ENCODE data around the gene GPR37. TPM values are rescaled to one million over a fixed set of nuclear protein-coding genes. Genes with fewer than 3 reads are reported as not detected.

The GPR37 gene
- total RNA-seq, 1 experiment from 2014 or later, result 1.3 TPM

GRCh38 chr7:124780056-124780455, 14.5 kb upstream of the GPR37 start:
- no peaks in the 10 kb centered on the region for H3K4me1 ChIP-seq (ENCODE audit: control insufficient read depth, insufficient read depth, low read length)
- intact Hi-C loops (cut with micrococcal nuclease; ENCODE audit: unreplicated experiment) (no loop called here), in situ Hi-C loops (cut with HindIII; ENCODE audit: low pct_unique_long_range_greater_than_20kb, low sequenced_read_pairs) (no loop called here)
- no TSS peak for BruUV-seq (replicated peaks)
- H3K9me3 ChIP-seq (ENCODE audit: control insufficient read depth, insufficient read depth, low read depth, low read length), result no peaks in the 10 kb centered on the region
- ATAC-seq (no peak), DNase-seq (ENCODE audit: low read depth, low spot score) (no peak)
- no peak overlapping the region for H3K27ac ChIP-seq (ENCODE audit: low read length)
- no peaks in the 10 kb centered on the region for H3K36me3 ChIP-seq (ENCODE audit: control insufficient read depth, insufficient read depth, low read length)
- H3K27me3 ChIP-seq (ENCODE audit: control insufficient read depth, insufficient read depth, low read length), result no peaks in the 10 kb centered on the region
- no peak overlapping the region for H3K4me3 ChIP-seq (ENCODE audit: low read depth in 2 of 2, low read length in 2 of 2)
- ChIA-PET POLR2A (no interaction called here), CTCF (no interaction called here)
- TF ChIP-seq TCF7L2 (IDR thresholded peaks at IDR 0.05; ENCODE audit: low read depth, low read length), result no peak
- no peak for TF ChIP-seq POLR2AphosphoS5 (IDR thresholded peaks at IDR 0.05; ENCODE audit: low read depth, low read length)
- TF ChIP-seq, protein P1, sequence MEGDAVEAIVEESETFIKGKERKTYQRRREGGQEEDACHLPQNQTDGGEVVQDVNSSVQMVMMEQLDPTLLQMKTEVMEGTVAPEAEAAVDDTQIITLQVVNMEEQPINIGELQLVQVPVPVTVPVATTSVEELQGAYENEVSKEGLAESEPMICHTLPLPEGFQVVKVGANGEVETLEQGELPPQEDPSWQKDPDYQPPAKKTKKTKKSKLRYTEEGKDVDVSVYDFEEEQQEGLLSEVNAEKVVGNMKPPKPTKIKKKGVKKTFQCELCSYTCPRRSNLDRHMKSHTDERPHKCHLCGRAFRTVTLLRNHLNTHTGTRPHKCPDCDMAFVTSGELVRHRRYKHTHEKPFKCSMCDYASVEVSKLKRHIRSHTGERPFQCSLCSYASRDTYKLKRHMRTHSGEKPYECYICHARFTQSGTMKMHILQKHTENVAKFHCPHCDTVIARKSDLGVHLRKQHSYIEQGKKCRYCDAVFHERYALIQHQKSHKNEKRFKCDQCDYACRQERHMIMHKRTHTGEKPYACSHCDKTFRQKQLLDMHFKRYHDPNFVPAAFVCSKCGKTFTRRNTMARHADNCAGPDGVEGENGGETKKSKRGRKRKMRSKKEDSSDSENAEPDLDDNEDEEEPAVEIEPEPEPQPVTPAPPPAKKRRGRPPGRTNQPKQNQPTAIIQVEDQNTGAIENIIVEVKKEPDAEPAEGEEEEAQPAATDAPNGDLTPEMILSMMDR (IDR thresholded peaks at IDR 0.05), result no peak
- TF ChIP-seq SIN3A (IDR thresholded peaks at IDR 0.05; ENCODE audit: borderline replicate concordance, insufficient read depth, low read depth, low read length), result no peak
- TF ChIP-seq, protein P2, sequence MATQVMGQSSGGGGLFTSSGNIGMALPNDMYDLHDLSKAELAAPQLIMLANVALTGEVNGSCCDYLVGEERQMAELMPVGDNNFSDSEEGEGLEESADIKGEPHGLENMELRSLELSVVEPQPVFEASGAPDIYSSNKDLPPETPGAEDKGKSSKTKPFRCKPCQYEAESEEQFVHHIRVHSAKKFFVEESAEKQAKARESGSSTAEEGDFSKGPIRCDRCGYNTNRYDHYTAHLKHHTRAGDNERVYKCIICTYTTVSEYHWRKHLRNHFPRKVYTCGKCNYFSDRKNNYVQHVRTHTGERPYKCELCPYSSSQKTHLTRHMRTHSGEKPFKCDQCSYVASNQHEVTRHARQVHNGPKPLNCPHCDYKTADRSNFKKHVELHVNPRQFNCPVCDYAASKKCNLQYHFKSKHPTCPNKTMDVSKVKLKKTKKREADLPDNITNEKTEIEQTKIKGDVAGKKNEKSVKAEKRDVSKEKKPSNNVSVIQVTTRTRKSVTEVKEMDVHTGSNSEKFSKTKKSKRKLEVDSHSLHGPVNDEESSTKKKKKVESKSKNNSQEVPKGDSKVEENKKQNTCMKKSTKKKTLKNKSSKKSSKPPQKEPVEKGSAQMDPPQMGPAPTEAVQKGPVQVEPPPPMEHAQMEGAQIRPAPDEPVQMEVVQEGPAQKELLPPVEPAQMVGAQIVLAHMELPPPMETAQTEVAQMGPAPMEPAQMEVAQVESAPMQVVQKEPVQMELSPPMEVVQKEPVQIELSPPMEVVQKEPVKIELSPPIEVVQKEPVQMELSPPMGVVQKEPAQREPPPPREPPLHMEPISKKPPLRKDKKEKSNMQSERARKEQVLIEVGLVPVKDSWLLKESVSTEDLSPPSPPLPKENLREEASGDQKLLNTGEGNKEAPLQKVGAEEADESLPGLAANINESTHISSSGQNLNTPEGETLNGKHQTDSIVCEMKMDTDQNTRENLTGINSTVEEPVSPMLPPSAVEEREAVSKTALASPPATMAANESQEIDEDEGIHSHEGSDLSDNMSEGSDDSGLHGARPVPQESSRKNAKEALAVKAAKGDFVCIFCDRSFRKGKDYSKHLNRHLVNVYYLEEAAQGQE (IDR thresholded peaks at IDR 0.05; ENCODE audit: insufficient read depth in 1 of 2, low read depth in 2 of 2, low read length in 1 of 2), result no peak

DNA sequence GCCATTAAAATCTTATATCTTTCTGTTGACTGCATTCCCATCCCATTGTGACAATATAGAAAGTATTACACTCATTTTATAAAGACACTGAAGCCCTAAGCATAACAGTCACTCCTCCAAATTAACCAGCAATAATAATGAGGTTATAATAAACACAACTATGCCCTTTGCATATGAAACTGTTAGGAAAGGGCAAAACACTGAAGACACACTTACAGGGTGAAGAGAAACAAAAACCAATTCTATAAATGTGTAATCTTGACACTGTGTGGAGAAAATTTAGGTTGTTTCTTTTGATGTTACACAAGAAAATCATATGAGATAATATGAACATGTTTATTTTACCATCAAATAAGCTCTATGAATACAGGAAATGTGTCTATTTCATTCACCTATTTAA, 14.0 kb upstream of the GPR37 start:
- POLR2A ChIA-PET, result no interaction called here
- in situ Hi-C loops (cut with HindIII; ENCODE audit: low pct_unique_long_range_greater_than_20kb, low sequenced_read_pairs) (no loop called here), intact Hi-C loops (cut with micrococcal nuclease; ENCODE audit: unreplicated experiment) (no loop called here)
- DNase-seq (ENCODE audit: low read depth, low spot score) (no peak), ATAC-seq (no peak)
- H3K27ac ChIP-seq (ENCODE audit: low read length), result no peak overlapping the region
- H3K9me3 ChIP-seq (ENCODE audit: control insufficient read depth, insufficient read depth, low read depth, low read length), result no peaks in the 10 kb centered on the region
- no peak overlapping the region for H3K4me3 ChIP-seq (ENCODE audit: low read depth in 2 of 2, low read length in 2 of 2)
- CTCF ChIA-PET, result interaction anchor here (0.7 kb wide), 1 partner anchor 599 kb away, joined by 6 read pairs; no protein-coding TSS in a partner anchor
- H3K36me3 ChIP-seq (ENCODE audit: control insufficient read depth, insufficient read depth, low read length), result no peaks in the 10 kb centered on the region
- no peaks in the 10 kb centered on the region for H3K27me3 ChIP-seq (ENCODE audit: control insufficient read depth, insufficient read depth, low read length)
- TF ChIP-seq, protein P2 (IDR thresholded peaks at IDR 0.05; ENCODE audit: insufficient read depth in 1 of 2, low read depth in 2 of 2, low read length in 1 of 2), result no peak
- TF ChIP-seq POLR2AphosphoS5 (IDR thresholded peaks at IDR 0.05; ENCODE audit: low read depth, low read length) (no peak), SIN3A (IDR thresholded peaks at IDR 0.05; ENCODE audit: borderline replicate concordance, insufficient read depth, low read depth, low read length) (no peak), TCF7L2 (IDR thresholded peaks at IDR 0.05; ENCODE audit: low read depth, low read length) (no peak)
- TF ChIP-seq, protein P1 (IDR thresholded peaks at IDR 0.05), result no peak
- no peaks in the 10 kb centered on the region for H3K4me1 ChIP-seq (ENCODE audit: control insufficient read depth, insufficient read depth, low read length)
- no TSS peak for BruUV-seq (replicated peaks)

Data from Panc1 (cell line).